GM19351 (cell line): ENCODE results near the gene MSI2.

ENCODE experiments used
- ATAC-seq: cut with Tn5 transposase; IDR thresholded peaks from one replicate; pipeline ENCODE4 v1.9.1; 2021; ENCODE audit warnings: mild to moderate bottlenecking, moderate library complexity; ENCODE audit not compliant: unreplicated experiment

MSI2 gene

GRCh38 chr17:57363580-57363979 is 107.3 kb downstream of the MSI2 start:
- ATAC-seq, result no peak

DNA sequence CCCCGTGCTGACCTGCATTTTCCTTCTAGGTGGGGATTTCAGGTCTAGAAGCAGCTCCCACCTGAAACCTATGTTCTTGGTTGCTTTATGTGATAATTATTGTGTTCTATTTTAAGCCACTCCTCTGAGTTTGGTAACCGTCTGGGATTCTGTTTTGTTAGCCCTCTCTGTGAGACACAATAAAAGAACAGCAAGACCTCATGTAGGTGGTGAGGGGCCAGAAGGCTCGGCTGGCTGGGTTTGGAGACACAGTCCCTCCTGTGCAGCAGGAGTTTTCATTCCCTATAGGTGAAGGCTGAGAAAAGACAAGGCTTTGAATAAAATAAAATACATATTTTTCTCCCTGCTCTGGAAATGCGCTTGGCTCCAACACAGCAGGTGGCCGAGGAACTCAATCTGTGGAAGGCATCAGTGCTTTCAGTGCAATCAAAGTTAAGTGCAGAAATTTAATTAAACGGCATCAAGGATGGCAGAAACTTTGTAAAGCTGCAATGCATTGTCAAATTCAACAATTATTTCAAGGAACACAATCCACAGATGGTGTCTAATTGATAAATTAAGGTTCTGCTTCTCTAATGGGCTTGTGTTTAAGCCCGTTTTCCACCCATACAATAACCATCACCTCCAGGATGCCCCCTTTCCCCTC is 107.8 kb downstream of the MSI2 start:
- no peak for ATAC-seq

GRCh38 chr17:57365420-57365819 is 109.1 kb downstream of the MSI2 start:
- ATAC-seq, result no peak

DNA sequence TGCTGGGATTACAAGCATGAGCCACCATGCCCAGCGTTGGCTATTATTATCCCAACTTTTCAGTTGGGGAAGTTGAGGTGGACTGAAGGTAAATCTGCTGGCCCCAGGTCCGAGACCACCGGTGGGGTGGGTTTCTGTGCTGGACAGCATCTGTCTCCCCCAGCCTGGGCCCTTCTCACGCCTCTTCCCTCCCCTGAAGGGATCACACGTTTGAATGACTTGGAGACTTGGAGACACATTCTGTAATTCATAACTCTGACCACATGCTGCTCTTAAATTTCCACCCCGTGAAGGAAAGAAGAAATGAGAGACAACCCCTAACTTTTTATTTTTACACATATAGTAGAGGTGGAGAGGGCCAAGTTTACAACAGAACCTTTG is 109.8 kb downstream of the MSI2 start:
- no peak for ATAC-seq

DNA sequence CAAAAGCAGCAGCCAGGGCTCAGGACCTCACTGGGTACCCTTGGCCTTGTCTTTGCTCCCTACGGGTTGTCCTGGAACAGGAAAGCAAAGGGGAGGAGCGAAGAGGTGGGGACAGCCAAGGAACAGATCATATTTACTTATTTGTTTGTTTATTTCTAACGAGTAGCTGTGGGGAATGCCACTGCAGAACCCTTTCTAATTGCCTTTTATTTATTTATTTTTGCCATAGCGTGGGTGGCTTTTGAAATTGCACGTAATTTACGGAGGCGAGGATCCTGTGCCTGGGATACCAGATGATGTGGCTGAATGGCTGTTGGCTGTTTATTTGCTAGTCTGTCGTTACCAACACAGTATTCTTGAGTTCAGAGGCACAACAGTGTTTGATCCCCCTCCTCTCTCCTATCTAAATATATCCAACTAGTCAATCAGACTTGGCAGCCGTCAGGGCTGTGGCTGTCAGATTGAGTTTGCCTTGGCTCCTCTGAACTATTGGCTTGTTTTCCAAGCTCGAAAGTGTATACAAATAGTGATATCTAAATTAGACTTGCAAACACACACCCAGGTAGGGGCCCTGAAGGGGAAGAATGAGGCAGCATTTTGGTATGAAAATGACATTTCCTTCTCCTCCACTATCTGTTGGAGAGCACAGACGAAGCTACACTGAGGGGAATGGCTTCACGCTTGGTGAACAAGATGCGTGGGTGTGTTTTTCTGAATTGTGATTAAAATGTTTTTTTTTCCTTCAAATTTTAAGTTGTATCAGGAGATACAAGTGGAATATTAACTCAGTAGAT is 110.4 kb downstream of the MSI2 start:
- ATAC-seq, result peak; percentile 53

DNA sequence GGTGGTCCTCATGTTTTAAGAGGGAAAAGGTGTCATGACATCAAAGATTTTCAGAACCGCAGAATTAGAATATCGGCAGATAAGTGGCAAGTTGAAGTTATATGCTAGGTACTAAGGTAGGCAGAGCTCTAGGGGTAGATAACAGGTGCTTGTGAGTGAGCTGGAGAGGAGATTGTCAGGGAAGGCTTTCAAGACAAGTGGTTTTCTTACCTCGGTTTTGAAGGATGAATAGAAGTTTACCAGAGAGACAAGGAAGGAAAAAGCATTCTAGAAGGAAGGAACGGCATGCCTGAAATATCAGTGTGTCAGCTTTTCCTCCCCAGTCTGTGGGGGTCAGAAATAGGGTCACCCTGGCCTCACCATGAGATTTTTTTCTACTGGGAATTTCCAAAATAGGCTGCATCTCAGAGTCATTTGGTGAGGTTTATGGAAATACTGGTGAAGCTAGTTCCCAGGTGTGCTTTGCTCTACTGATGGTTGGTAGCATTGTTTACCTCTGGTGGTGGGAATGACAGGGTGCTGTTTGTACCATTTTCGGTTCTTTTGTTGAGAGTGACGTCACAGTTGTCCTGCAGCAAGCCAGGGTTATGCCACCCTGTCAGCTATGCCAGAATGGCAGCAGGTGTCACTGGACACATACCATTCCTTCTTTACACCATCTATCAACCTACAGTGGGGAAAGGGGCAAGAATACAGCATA is 112.5 kb downstream of the MSI2 start:
- no peak for ATAC-seq

DNA sequence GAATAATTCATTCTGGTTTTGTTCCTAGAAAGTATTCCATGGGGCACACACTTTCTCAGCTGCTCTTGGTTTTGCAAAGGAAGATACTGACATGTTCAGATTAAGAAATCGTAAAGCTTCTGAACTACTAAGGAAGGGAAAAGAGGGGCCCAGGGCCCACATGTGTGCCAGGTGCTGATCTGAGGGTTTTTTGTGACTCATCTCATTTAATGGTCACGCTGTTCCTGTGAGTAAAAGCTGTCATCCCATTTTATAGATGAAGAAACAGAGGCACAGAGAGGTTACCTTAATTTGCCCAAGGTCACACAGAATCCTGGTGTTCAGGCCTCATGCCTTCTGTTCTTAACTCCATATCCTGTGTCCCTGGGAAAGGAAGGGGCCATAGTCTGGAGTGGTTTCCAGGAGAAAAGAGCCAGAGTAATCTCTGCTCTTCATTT is 113.2 kb downstream of the MSI2 start:
- ATAC-seq, result no peak

- no peak for ATAC-seq
These were observed 113.8 kb downstream of the MSI2 start for GRCh38 chr17:57370037-57370581.

GRCh38 chr17:57370619-57371018 is 114.3 kb downstream of the MSI2 start:
- ATAC-seq, result no peak

DNA sequence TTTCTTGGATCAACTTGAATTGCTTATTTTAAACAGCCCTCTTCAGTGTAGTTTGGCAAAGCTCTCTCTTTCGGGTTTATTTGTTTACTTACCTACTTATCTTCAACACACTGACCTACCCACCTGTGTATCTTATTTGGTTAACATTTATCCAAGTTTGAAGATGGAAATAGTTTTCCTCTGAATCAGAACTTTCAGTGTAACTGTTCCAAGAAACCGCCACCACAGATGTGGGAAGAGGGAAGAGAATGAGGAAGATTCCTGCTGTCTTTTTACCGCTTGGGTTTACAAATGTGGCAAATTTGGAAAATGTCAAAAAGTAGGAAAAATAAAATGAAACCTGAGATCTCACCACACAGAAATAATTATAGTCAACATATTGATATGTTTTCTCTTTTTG is 115.8 kb downstream of the MSI2 start:
- no peak for ATAC-seq

- ATAC-seq, result no peak
These were observed 116.7 kb downstream of the MSI2 start for GRCh38 chr17:57373048-57373447.

DNA sequence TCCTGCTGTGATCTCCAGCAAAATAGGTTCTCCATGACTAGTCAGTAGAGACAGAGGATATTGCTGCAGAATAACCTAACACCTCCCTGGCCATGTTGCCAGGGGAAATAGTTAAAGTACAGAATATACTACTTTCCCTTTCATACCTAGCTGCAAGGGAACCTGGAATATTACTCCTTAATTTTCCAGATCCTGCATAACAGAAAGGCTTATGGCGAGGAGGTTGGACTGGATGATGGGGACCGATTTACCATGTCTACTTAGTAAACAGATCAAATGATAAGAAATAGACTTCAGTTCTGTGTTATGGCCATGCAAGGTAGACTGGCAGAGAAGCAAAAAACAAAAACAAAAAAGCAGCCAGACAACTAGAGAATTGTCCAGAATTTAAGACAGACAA is 117.4 kb downstream of the MSI2 start:
- no peak for ATAC-seq

- ATAC-seq, result no peak
These were observed 118.9 kb downstream of the MSI2 start for GRCh38 chr17:57375040-57375769.

DNA sequence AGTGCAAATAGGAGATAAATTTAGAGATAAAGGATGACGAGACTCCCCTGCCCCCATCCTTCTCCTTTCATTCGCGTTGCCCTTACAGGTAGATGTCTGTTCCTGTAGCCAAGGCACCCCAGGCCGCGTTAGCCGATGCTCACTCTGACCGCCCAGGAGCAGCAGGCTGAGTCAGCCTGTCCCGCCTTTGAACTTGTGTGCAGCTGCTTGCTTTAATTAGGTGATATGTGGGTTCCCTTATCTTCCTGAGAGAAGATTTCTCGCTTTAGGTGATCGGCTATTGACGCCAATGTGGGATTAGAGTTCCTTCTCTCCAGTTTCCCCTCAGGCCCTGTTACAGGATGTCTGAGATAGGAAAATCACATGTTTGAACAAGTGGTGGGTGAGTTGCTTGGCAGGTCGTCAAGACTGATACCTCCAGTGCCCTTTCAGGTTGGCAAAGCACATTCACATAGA is 119.5 kb downstream of the MSI2 start:
- ATAC-seq, result no peak

- ATAC-seq, result no peak
These were observed 120.8 kb downstream of the MSI2 start for GRCh38 chr17:57377094-57377493.

GRCh38 chr17:57379237-57379894 is 123.0 kb downstream of the MSI2 start:
- no peak for ATAC-seq

- no peak for ATAC-seq
These were observed 123.6 kb downstream of the MSI2 start for GRCh38 chr17:57379895-57380434.

DNA sequence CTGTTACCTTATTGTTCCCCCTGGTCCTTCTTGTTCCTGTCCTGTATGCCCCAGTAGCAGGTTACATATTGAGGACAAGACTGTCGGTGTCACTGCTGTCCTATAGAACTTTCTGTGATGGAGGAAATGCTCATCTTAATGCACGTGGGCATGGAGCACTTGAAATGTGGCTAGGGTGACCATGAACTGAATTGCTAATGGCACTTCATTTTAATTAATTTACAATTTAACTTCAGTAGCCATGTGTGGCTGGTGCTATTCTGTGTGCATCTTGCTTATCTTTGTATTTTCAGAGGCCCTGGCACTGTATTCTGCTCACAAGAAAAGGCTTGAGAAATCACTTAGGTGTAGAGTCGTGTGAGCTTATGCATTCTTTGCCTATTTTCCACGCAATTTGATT is 125.2 kb downstream of the MSI2 start:
- no peak for ATAC-seq

DNA sequence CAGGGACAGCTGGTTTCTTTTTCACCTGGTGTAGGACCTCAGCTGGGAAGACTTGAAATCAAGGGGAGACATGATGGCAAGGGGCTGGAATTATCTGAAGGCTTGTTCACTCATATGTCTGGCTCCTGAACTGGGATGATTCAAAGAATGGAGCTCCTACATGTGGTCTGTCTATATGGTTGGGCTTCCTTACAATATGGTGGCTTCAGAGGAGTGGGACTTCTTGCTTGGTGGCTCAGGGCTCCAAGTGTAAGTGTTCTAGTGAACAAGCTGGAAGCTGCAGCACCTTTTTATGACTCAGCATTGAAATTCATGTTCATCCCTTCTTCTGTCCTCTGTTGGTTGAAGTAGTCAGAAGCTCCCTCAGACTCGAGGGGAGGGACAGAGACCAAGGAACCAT is 127.9 kb downstream of the MSI2 start:
- no peak for ATAC-seq

- no peak for ATAC-seq
These were observed 129.7 kb downstream of the MSI2 start for GRCh38 chr17:57385975-57386374.
